ENCODE measurements around the gene EIF3I. TPM values are rescaled to one million over a fixed set of nuclear protein-coding genes. Genes with fewer than 3 reads are reported as not detected.

EIF3I gene
- 297 TPM in 2 replicates for total RNA-seq

DNA sequence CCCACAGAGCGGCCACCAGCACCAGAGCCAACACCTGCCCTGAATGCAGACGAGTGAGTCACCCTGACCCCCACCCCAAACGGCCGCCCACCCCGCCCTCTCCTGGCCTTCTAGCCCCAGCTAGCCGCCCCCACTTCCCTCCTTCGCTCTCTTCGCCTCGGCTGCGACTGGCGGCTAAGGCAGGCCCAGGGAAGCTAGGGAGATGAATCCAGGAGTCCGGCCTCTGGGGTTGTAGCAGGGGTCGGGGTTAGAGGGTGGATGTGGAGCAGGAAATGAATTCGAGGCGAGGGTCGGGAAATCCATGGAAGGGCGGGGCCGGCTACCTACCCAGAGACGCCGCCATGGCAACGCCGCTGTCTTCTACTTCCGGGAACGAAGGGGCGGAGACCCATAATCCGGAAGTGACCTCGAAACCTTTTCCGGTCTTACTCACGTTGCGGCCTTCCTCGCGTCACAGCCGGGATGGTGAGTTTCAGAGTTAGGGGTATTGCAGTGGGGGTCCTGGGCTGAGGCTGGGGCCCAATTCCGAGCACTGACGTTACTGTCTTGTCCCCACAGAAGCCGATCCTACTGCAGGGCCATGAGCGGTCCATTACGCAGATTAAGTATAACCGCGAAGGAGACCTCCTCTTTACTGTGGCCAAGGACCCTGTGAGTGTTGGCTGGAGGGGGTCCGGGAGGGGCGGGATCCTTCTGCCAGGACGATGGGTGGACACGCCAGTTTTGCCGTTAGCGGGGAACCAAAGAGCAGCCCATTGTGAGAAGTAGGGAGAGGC lies at the start of gene EIF3I, which contains the start of gene TMEM234:
Gene EIF3I, plus strand, starts transcription at position 428 of the 776 bp plus-strand sequence. Its CDS starts 35 bp downstream, at position 463.
Gene TMEM234, minus strand, starts transcription at position 374 of the 776 bp plus-strand sequence. Its CDS starts 31 bp downstream, at position 343.
- Mint-ChIP-seq H3K27me3 (ENCODE audit: insufficient read depth) (no peaks in the 10 kb centered on the region), H3K27ac (peak within 1 kb of the TSS; percentile 95), H3K4me3 (peak within 1 kb of the TSS; percentile 98), H3K9me3 (no peaks in the 10 kb centered on the region), H3K36me3 (ENCODE audit: low read depth) (peaks cover 25% of the 10 kb centered on the region), H3K4me1 (ENCODE audit: low read depth) (peaks cover 25% of the 10 kb centered on the region)
- peak; percentile 89 for DNase-seq (ENCODE audit: low spot score)
- intact Hi-C loops (cut with micrococcal nuclease), result loop anchor here (1.0 to 10.0 kb wide), 8 partner anchors 21 to 193 kb away; partner anchors contain the start of genes BSDC1, HDAC1 and TXLNA

DNA sequence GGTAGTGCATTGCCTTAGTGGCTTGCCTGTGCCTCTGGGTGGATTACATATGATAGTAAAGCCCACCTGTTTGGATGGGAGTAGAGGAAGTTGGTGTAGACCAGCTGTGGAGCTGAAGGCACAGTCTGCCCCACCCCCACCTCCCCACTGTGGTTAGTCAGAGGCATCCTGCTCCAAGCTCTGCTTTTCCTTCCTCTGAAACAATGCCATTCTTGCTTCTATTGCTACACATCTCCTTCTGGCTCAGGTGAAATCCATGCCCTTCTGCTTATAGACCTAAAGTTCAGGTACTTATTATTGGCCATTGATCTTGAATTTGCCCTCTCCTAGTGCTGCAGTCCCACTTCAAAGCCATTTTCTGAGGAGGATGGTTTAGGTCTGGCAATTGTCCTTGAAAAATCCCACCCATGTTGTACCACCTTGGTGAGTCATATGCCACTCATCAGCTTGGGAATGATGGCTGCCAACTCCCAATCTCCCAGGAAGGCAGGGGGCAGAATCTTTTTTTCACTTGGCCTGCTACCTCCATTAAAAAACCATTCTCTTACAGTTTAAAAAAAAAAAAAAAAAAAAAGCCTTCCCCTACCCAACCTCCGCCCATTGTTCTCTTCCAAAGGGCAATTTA lies 49.5 kb upstream of the EIF3I start:
- DNase-seq (ENCODE audit: low spot score), result no peak
- Mint-ChIP-seq H3K27ac (no peak overlapping the region), H3K4me3 (no peak overlapping the region), H3K27me3 (ENCODE audit: insufficient read depth) (no peaks in the 10 kb centered on the region), H3K9me3 (no peaks in the 10 kb centered on the region), H3K36me3 (ENCODE audit: low read depth) (peaks cover 30% of the 10 kb centered on the region), H3K4me1 (ENCODE audit: low read depth) (peaks cover 18% of the 10 kb centered on the region)
- intact Hi-C loops (cut with micrococcal nuclease), result no loop called here

DNA sequence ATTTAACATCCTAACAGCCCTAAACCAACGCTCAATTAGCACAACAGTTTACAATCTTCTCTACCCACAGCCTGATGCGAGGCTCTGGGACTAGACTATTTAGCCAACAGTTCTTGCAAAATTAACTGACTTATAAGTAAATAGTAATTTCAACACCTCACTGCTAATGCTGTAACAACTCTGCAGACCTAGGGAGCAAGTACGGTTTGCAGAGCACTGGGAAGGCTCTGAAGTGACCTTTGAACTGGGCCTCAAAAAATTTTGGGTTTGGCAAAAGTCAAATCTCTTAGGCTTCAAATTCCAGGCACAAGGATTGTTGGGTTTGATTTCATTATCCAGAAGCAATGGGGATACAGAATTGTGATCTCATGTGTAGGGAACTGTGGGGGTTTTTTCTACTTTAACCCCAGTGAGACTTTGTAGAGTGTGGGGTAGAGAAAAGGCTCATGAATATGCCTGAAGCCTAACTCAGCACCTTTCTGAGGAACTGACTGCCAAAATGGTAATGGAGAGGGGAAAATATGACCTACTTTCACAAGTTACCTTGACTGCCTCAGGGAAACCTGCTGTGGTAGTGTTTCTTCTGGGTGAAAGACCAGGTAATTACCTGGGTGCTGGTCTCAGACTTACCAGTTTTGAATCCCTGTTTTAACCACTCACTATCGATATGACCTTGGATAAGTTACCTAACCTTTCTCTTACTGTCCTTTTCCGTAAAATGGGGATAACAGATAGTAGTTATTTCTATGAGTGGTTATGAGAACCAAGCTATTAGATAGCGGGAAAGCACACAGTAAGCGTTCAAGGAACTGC lies 43.6 kb upstream of the EIF3I start:
- peak overlapping the region; percentile 93 for H3K27ac Mint-ChIP-seq
- H3K9me3 Mint-ChIP-seq, result no peaks in the 10 kb centered on the region
- H3K27me3 Mint-ChIP-seq (ENCODE audit: insufficient read depth), result no peaks in the 10 kb centered on the region
- DNase-seq (ENCODE audit: low spot score), result no peak
- H3K4me3 Mint-ChIP-seq, result peak overlapping the region; percentile 96
- intact Hi-C loops (cut with micrococcal nuclease), result loop anchor here (1.0 to 2.0 kb wide), 7 partner anchors 23 to 882 kb away; partner anchors contain the start of genes BSDC1, EIF3I, KPNA6 and SNRNP40
- H3K4me1 Mint-ChIP-seq (ENCODE audit: low read depth), result peaks cover 39% of the 10 kb centered on the region
- H3K36me3 Mint-ChIP-seq (ENCODE audit: low read depth), result peaks cover 35% of the 10 kb centered on the region

DNA sequence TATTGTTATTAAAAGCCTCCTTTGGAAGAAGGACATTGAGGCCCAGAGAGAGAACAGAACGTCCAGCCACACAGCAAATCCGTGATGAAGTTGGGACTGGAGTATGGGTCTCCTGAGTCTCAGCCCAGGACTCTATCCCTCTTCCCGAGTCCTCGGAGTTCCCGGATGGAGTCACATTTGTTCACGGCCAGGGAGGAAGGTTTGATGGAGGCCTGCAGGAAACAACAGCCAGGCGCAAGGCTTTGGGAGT lies 43.1 kb upstream of the EIF3I start:
- DNase-seq (ENCODE audit: low spot score), result no peak
- intact Hi-C loops (cut with micrococcal nuclease), result loop anchor here (1.0 to 2.0 kb wide), 7 partner anchors 22 to 882 kb away; partner anchors contain the start of genes BSDC1, EIF3I, KPNA6 and SNRNP40
- H3K4me3 Mint-ChIP-seq, result peak overlapping the region; percentile 96
- H3K36me3 Mint-ChIP-seq (ENCODE audit: low read depth), result peaks cover 37% of the 10 kb centered on the region
- H3K9me3 Mint-ChIP-seq, result no peaks in the 10 kb centered on the region
- H3K27ac Mint-ChIP-seq, result peak overlapping the region; percentile 93
- no peaks in the 10 kb centered on the region for H3K27me3 Mint-ChIP-seq (ENCODE audit: insufficient read depth)
- peaks cover 42% of the 10 kb centered on the region for H3K4me1 Mint-ChIP-seq (ENCODE audit: low read depth)

DNA sequence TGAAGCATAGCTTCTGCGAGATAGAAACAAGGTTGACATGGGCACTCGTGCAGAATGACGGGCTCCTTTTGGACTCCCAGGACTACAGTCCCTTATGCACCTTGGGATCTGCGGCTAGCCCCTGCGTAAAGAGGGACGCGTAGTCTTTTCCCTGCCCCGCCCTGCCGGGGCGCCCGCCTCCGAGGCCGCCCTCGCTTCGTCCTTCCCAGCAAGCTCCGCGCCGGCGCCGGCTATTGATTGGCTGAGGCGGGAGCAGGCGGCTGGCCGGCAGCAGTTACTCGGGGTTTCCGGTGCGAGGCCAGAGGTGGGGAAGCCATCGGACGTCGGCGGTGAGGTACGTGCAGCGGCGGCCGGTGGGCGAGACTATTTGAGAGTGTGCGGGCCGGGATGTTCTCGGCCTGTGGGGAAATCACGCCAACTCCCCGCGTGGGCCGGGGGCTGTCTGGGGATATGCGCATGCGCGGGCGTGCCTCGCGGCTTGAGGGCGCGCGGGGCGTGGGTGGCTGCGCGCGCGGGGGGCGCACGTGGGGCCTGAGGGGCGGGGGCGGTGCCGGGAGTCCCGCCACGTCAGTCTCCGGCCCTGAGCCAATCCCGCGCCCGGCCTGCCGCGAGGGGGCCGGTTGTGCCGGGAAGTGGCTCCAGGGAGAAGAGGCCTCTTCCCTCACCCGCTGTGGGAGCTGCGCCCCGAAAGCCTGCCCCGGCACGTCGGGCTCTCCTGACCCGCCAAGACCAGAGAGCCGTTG lies 42.6 kb upstream of the EIF3I start, which contains the start of gene TXLNA:
Gene TXLNA, plus strand, starts transcription at position 233 of the 743 bp plus-strand sequence. CDS start 671 bp downstream, outside the sequence.
- H3K27ac Mint-ChIP-seq, result peak within 1 kb of the TSS; percentile 93

DNA sequence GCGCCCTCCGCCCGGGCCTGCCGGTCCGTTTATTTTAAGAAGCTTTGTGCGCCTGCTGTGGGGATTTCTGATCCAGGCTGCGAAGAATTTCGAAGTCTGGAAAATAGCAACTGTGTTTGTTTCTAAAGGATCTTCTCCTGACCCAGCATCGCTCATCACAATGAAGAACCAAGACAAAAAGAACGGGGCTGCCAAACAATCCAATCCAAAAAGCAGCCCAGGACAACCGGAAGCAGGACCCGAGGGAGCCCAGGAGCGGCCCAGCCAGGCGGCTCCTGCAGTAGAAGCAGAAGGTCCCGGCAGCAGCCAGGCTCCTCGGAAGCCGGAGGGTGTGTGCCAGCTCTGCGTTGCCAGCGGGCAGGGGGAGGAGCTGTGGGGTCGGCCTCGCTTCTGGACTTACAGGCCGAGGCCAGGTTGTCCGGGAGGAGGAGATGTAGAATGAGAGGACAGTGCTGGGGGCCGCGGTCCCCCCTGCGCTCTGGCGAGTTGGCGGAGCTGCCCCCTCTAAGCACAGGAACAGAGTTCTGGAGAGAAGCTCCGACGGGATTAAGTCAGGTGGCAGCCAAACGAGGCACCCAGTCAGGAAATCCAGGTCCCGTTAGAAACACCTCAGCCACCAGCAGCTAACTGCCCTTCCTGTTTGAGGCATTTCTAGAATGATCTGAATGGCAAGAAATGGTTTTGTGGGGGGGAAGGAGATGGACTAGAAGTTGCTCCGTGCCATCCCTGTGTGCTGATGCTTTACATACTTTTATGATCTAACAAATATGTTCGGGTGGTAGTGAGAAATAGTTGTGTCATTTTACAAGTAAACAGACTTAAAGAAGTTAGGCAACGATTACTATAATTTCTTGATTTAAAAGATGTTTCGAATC lies 41.8 kb upstream of the EIF3I start:
- intact Hi-C loops (cut with micrococcal nuclease), result loop anchor here (5.0 kb wide), 2 partner anchors 72 to 238 kb away; partner anchors contain the start of gene LCK
- H3K4me3 Mint-ChIP-seq, result peak overlapping the region; percentile 96
- H3K9me3 Mint-ChIP-seq, result no peaks in the 10 kb centered on the region
- H3K4me1 Mint-ChIP-seq (ENCODE audit: low read depth), result peaks cover 53% of the 10 kb centered on the region
- H3K27ac Mint-ChIP-seq, result peak overlapping the region; percentile 89
- H3K36me3 Mint-ChIP-seq (ENCODE audit: low read depth), result peaks cover 44% of the 10 kb centered on the region
- no peaks in the 10 kb centered on the region for H3K27me3 Mint-ChIP-seq (ENCODE audit: insufficient read depth)
- no peak for DNase-seq (ENCODE audit: low spot score)

More for the DNA sequence above, 42.6 kb upstream of the EIF3I start, which contains the start of gene TXLNA:
- no peaks in the 10 kb centered on the region for H3K27me3 Mint-ChIP-seq (ENCODE audit: insufficient read depth)
- DNase-seq (ENCODE audit: low spot score), result peak; percentile 89
- H3K36me3 Mint-ChIP-seq (ENCODE audit: low read depth), result peaks cover 38% of the 10 kb centered on the region
- intact Hi-C loops (cut with micrococcal nuclease), result loop anchor here (1.0 to 5.0 kb wide), 9 partner anchors 22 to 883 kb away; partner anchors contain the start of genes BSDC1, EIF3I, KPNA6 and LCK
- peaks cover 47% of the 10 kb centered on the region for H3K4me1 Mint-ChIP-seq (ENCODE audit: low read depth)
- H3K4me3 Mint-ChIP-seq, result peak within 1 kb of the TSS; percentile 96
- H3K9me3 Mint-ChIP-seq, result no peaks in the 10 kb centered on the region

DNA sequence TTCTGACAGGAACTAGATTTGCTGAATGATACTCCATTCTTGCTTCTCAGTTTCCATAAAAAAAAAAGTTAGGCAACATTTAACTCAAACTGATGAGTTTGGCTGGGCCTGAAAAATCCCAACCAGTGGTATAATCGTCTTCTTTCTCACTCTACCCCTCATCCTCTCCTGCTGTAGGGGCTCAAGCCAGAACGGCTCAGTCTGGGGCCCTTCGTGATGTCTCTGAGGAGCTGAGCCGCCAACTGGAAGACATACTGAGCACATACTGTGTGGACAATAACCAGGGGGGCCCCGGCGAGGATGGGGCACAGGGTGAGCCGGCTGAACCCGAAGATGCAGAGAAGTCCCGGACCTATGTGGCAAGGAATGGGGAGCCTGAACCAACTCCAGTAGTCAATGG lies 41.1 kb upstream of the EIF3I start:
- Mint-ChIP-seq H3K4me3 (peak overlapping the region; percentile 96), H3K9me3 (no peaks in the 10 kb centered on the region), H3K27ac (peak overlapping the region; percentile 89), H3K4me1 (ENCODE audit: low read depth) (peaks cover 56% of the 10 kb centered on the region), H3K27me3 (ENCODE audit: insufficient read depth) (no peaks in the 10 kb centered on the region), H3K36me3 (ENCODE audit: low read depth) (peaks cover 46% of the 10 kb centered on the region)
- intact Hi-C loops (cut with micrococcal nuclease), result loop anchor here (5.0 kb wide), 2 partner anchors 71 to 239 kb away; partner anchors contain the start of gene LCK
- DNase-seq (ENCODE audit: low spot score), result no peak

DNA sequence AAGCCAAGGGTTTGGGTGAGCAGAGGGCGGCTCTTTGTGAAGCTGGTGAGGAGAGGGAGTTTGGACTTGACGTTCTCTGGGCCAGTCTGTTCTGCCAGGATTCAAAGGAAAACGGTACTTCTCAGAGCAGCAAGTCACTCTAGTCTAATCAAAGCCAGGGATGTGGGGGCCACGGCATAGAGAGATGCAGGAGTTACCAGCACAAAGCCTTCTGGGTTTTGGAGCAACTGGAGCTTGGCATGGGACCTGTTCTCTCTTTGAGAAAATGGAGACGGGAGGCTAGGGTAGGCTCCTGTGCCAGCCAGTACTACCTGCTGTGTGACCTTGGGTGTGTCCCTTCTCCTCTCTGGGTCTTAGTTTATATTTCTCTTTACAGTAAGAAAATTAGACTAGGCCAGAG lies 40.6 kb upstream of the EIF3I start:
- DNase-seq (ENCODE audit: low spot score), result no peak
- intact Hi-C loops (cut with micrococcal nuclease), result loop anchor here (5.0 kb wide), 2 partner anchors 71 to 239 kb away; partner anchors contain the start of gene LCK
- H3K9me3 Mint-ChIP-seq, result no peaks in the 10 kb centered on the region
- peak overlapping the region; percentile 89 for H3K27ac Mint-ChIP-seq
- peak overlapping the region; percentile 96 for H3K4me3 Mint-ChIP-seq
- H3K4me1 Mint-ChIP-seq (ENCODE audit: low read depth), result peaks cover 61% of the 10 kb centered on the region
- H3K27me3 Mint-ChIP-seq (ENCODE audit: insufficient read depth), result no peaks in the 10 kb centered on the region
- peaks cover 51% of the 10 kb centered on the region for H3K36me3 Mint-ChIP-seq (ENCODE audit: low read depth)

DNA sequence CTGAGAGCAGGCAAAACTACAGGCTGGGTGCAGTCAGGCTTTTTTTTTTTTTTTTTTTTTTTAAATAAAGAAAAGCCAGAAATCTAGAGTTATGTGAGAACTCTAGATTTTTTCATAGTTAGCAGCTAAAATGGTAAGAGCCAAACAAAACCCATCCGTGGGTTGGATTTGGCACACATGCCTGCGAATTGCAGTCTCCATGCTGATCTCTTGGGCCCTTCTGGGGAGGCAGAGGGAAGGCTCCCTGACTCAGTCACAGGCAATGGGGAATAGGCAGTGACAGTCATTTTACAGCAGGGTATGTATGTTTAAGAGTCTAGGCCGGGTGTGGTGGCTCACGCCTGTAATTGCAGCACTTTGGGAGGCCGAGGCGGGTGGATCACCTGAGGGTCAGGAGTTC lies 40.1 kb upstream of the EIF3I start:
- Mint-ChIP-seq H3K36me3 (ENCODE audit: low read depth) (peaks cover 52% of the 10 kb centered on the region), H3K4me3 (peak overlapping the region; percentile 96), H3K27ac (peak overlapping the region; percentile 46), H3K4me1 (ENCODE audit: low read depth) (peaks cover 64% of the 10 kb centered on the region), H3K9me3 (no peaks in the 10 kb centered on the region), H3K27me3 (ENCODE audit: insufficient read depth) (no peaks in the 10 kb centered on the region)
- intact Hi-C loops (cut with micrococcal nuclease), result loop anchor here (5.0 kb wide), 2 partner anchors 70 to 240 kb away; partner anchors contain the start of gene LCK
- DNase-seq (ENCODE audit: low spot score), result no peak

DNA sequence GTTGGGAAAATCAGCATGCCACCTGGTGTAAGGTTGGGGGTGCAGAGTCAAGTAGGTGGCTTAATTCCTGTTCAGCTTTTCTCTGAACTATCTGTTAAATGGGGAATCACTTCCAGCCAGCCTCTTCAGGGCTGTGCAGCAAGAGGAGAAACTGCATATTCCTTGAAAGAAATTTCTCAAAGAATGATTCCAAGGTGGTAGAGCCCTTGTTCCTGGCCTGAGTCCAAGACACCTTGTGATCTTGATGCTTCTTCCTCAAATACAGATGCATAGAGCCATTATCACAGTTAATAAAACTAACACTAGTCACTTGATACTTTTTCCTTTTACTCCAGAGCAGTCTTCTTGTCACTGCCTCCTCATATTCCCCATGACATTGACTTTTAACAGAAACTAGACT lies 37.6 kb upstream of the EIF3I start:
- Mint-ChIP-seq H3K27me3 (ENCODE audit: insufficient read depth) (no peaks in the 10 kb centered on the region), H3K9me3 (no peaks in the 10 kb centered on the region), H3K36me3 (ENCODE audit: low read depth) (peaks cover 68% of the 10 kb centered on the region), H3K4me1 (ENCODE audit: low read depth) (peaks cover 61% of the 10 kb centered on the region), H3K27ac (peak overlapping the region; percentile 69), H3K4me3 (peak overlapping the region; percentile 74)
- DNase-seq (ENCODE audit: low spot score), result no peak
- intact Hi-C loops (cut with micrococcal nuclease), result loop anchor here (5.0 kb wide), 2 partner anchors 68 to 242 kb away; partner anchors contain the start of gene LCK

DNA sequence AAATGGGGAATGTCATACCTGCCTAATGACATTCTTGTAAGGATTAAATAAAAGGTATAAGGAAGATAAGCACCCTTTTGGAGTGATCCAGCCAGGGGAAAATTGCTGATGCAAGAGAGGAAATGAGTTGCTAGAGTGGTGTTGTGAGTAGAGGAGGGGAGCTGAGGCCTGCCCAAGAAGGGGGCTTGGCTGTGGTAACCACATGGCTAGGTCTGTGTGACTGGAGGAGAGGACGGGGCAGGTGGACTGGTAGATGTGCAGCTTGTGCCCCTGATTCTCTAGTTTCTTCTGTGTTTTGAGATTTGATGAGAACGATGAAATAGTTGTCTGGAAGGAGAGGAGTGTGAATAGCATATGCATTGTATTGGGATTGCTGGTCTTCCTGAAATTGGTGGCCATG lies 36.1 kb upstream of the EIF3I start:
- intact Hi-C loops (cut with micrococcal nuclease), result loop anchor here (1.0 kb wide), 1 partner anchor 14 kb away; the partner anchor contains the start of gene CCDC28B
- H3K36me3 Mint-ChIP-seq (ENCODE audit: low read depth), result peaks cover 63% of the 10 kb centered on the region
- H3K4me3 Mint-ChIP-seq, result peak overlapping the region; percentile 62
- no peak for DNase-seq (ENCODE audit: low spot score)
- peak overlapping the region; percentile 76 for H3K27ac Mint-ChIP-seq
- H3K27me3 Mint-ChIP-seq (ENCODE audit: insufficient read depth), result no peaks in the 10 kb centered on the region
- H3K9me3 Mint-ChIP-seq, result no peaks in the 10 kb centered on the region
- H3K4me1 Mint-ChIP-seq (ENCODE audit: low read depth), result peaks cover 51% of the 10 kb centered on the region

Data from activated T-helper 1 cell treated with anti-CD3 and anti-CD28 coated beads, Interleukin-12 subunit alpha, Interleukin-12 subunit beta, Interleukin-2, Interleukin-4 antibody, amounts not matched to agents 30 ng/mL and 10 ng/mL and 1 ng/mL, durations not matched to agents 14 hours and 24 hours and 36 hours (primary cell).